Smooth muscle cell (in vitro differentiated cells): Measurements from ENCODE around the gene LRCOL1. TPM values are rescaled to one million over a fixed set of nuclear protein-coding genes. Genes with fewer than 3 reads are reported as not detected.

Source experiments
- DNase-seq: peaks from one replicate; lab custom pipeline; 2025; ENCODE audit not compliant: unreplicated experiment; lab: John Stamatoyannopoulos, UW
- H2AFZ ChIP-seq: fragments of 200-600 bp; sonication (generic); 2 replicates; pipeline ENCODE4 v1.6.0; 2016; ENCODE audit warnings: antibody characterized with exemption, low read depth, mild to moderate bottlenecking
- H3F3A ChIP-seq: fragments of 200-600 bp; sonication (generic); 2 replicates; pipeline ENCODE4 v1.6.0; 2017; ENCODE audit warnings: antibody characterized with exemption, low read depth
- H3K27ac ChIP-seq: fragments of 200-600 bp; sonication (generic); 2 replicates; pipeline ENCODE4 v1.5.1; 2016; ENCODE audit warnings: low read depth, mild to moderate bottlenecking
- H3K27me3 ChIP-seq: fragments of 200-600 bp; sonication (generic); 2 replicates; pipeline ENCODE4 v1.6.1; 2016; ENCODE audit warnings: low read depth, mild to moderate bottlenecking
- H3K36me3 ChIP-seq: fragments of 200-600 bp; sonication (generic); 2 replicates; pipeline ENCODE4 v1.5.1; 2016; ENCODE audit warnings: low read depth
- H3K4me1 ChIP-seq: fragments of 200-600 bp; sonication (generic); 2 replicates; pipeline ENCODE4 v1.5.1; 2016; ENCODE audit warnings: low read depth
- H3K4me2 ChIP-seq: fragments of 200-600 bp; sonication (generic); 2 replicates; pipeline ENCODE4 v1.6.0; 2016; ENCODE audit warnings: mild to moderate bottlenecking
- H3K4me3 ChIP-seq: fragments of 200-600 bp; sonication (generic); 2 replicates; pipeline ENCODE4 v1.5.1; 2016; ENCODE audit warnings: mild to moderate bottlenecking
- H3K79me2 ChIP-seq: fragments of 200-600 bp; sonication (generic); 2 replicates; pipeline ENCODE4 v1.6.0; 2016; ENCODE audit warnings: low read depth, mild to moderate bottlenecking
- H3K9ac ChIP-seq: fragments of 200-600 bp; sonication (generic); 2 replicates; pipeline ENCODE4 v1.6.0; 2016; ENCODE audit warnings: low read depth
- H3K9me3 ChIP-seq: fragments of 200-600 bp; sonication (generic); replicated peaks from 2 replicates; pipeline ENCODE4 v1.5.1; 2016; ENCODE audit warnings: low read depth
- H4K20me1 ChIP-seq: fragments of 200-600 bp; sonication (generic); 2 replicates; pipeline ENCODE4 v1.6.0; 2016; ENCODE audit warnings: low read depth
- WGBS: methylation state at CpG from one replicate; pipeline ENCODE4 v1.1.7; 2016; ENCODE audit warnings: low lambda C conversion rate; 5-methylcytosine and 5-hydroxymethylcytosine counted together
- polyA plus RNA-seq: library from polyadenylated mRNA; unstranded; fragments of >200 nt; fragmentation: Nextera tagmentation; extraction: Ambion mirVana; gene quantifications from 2 replicates; pipeline ENCODE4 v1.2.1, GENCODE V29; 2016
- total RNA-seq: library from RNA; depleted of rRNA; stranded (reverse); fragments of >200 nt; gene quantifications from 2 replicates; pipeline ENCODE4 v1.2.3, GENCODE V29; 2014
- TF ChIP-seq, protein P1 (sequence below): fragments of 200-600 bp; sonication (generic); IDR thresholded peaks from 2 replicates; pipeline ENCODE4 v1.5.1; 2017; ENCODE audit warnings: borderline replicate concordance, mild to moderate bottlenecking, antibody characterized with exemption; ENCODE audit not compliant: insufficient read depth, poor library complexity, severe bottlenecking

Gene LRCOL1
- total and polyA plus RNA-seq, 2 experiments from 2014 or later, result not detected

DNA sequence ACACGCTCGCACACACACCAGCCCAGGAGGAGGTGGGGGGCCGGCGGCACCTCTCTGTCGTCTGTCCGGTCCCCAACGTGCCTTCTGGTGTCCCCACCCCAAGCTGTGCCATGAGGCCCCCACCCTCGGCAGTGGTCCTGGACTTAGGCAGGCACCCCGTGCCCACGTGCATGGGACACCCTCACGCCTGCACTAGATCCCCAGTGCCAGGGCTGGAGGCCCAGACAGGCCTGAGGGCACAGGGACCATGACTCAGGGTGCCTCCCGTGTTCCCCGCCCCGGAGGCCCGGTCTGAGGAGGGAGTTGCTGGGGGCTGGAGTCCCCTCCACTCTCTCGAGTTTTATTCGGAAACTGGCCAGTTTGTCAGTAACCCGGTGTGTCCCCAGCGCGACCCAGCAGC is 38.8 kb downstream of the LRCOL1 start:
- H3K4me2 ChIP-seq, result no peak overlapping the region
- H3K27me3 ChIP-seq, result no peaks in the 10 kb centered on the region
- no peak overlapping the region for H3K4me3 ChIP-seq
- no peak overlapping the region for H2AFZ ChIP-seq
- H3K4me1 ChIP-seq, result no peaks in the 10 kb centered on the region
- no peaks in the 10 kb centered on the region for H3K79me2 ChIP-seq
- H3K36me3 ChIP-seq, result no peaks in the 10 kb centered on the region
- H3K9me3 ChIP-seq, result no peaks in the 10 kb centered on the region
- peaks cover 16% of the 10 kb centered on the region for H4K20me1 ChIP-seq
- no peak overlapping the region for H3K27ac ChIP-seq
- 91% methylated on average over 13 of the region's 20 CpGs for WGBS
- no peaks in the 10 kb centered on the region for H3F3A ChIP-seq
- no peak overlapping the region for H3K9ac ChIP-seq
- TF ChIP-seq, protein P1, sequence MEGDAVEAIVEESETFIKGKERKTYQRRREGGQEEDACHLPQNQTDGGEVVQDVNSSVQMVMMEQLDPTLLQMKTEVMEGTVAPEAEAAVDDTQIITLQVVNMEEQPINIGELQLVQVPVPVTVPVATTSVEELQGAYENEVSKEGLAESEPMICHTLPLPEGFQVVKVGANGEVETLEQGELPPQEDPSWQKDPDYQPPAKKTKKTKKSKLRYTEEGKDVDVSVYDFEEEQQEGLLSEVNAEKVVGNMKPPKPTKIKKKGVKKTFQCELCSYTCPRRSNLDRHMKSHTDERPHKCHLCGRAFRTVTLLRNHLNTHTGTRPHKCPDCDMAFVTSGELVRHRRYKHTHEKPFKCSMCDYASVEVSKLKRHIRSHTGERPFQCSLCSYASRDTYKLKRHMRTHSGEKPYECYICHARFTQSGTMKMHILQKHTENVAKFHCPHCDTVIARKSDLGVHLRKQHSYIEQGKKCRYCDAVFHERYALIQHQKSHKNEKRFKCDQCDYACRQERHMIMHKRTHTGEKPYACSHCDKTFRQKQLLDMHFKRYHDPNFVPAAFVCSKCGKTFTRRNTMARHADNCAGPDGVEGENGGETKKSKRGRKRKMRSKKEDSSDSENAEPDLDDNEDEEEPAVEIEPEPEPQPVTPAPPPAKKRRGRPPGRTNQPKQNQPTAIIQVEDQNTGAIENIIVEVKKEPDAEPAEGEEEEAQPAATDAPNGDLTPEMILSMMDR, result no peak
- no peak for DNase-seq

DNA sequence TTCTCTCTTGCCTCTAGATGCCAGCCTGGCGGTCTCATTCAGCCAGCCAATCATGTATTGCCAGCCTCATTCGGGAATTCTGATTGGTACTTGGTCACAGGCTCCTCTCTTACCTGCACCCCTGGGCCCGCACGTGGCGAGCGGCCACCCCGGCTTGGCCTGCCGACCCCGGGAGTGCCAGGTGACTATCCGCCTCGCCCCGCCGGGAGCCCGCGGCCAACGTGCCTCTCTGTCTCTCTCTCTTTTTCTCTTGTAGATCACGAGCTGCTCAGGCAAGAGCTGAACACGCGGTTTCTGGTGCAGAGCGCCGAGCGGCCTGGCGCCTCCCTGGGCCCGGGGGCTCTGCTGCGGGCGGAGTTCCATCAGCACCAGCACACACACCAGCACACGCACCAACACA is 39.3 kb downstream of the LRCOL1 start:
- WGBS, result 95% methylated on average over 27 of the region's 27 CpGs
- no peaks in the 10 kb centered on the region for H3K79me2 ChIP-seq
- H3K4me1 ChIP-seq, result no peaks in the 10 kb centered on the region
- TF ChIP-seq, protein P1, result no peak
- H3K9ac ChIP-seq, result no peak overlapping the region
- H3K9me3 ChIP-seq, result no peaks in the 10 kb centered on the region
- peaks cover 20% of the 10 kb centered on the region for H4K20me1 ChIP-seq
- H3K27ac ChIP-seq, result no peak overlapping the region
- no peaks in the 10 kb centered on the region for H3F3A ChIP-seq
- no peaks in the 10 kb centered on the region for H3K36me3 ChIP-seq
- H3K27me3 ChIP-seq, result no peaks in the 10 kb centered on the region
- H3K4me2 ChIP-seq, result no peak overlapping the region
- H3K4me3 ChIP-seq, result no peak overlapping the region
- no peak overlapping the region for H2AFZ ChIP-seq
- no peak for DNase-seq

DNA sequence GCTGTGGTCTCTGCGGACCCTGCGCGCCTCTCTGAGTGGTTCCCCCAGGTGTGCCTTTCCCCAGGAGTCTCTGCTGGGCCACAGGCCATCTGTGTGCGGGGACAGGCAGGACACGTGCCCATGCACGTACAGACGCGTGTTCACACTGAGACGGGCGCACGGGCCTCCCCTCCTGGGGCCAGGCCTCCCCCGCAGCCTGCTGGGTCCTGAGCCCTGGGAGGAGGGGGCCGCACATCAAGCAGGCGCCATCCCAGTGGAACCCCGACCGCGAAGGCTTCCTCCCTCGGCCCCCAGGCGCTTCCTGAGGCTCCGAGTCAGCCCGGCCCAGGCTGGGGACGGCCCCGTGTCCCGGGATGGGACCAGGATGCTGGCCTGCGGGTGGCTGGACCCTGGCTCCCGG is 39.7 kb downstream of the LRCOL1 start:
- H3K27me3 ChIP-seq, result no peaks in the 10 kb centered on the region
- peaks cover 24% of the 10 kb centered on the region for H4K20me1 ChIP-seq
- H3K9me3 ChIP-seq, result no peaks in the 10 kb centered on the region
- no peaks in the 10 kb centered on the region for H3K79me2 ChIP-seq
- H3F3A ChIP-seq, result no peaks in the 10 kb centered on the region
- no peaks in the 10 kb centered on the region for H3K36me3 ChIP-seq
- no peak overlapping the region for H3K27ac ChIP-seq
- DNase-seq, result no peak
- WGBS, result 97% methylated on average over 25 of the region's 26 CpGs
- H2AFZ ChIP-seq, result no peak overlapping the region
- no peak overlapping the region for H3K4me2 ChIP-seq
- TF ChIP-seq, protein P1, result no peak
- H3K4me3 ChIP-seq, result no peak overlapping the region
- H3K9ac ChIP-seq, result no peak overlapping the region
- H3K4me1 ChIP-seq, result no peaks in the 10 kb centered on the region

DNA sequence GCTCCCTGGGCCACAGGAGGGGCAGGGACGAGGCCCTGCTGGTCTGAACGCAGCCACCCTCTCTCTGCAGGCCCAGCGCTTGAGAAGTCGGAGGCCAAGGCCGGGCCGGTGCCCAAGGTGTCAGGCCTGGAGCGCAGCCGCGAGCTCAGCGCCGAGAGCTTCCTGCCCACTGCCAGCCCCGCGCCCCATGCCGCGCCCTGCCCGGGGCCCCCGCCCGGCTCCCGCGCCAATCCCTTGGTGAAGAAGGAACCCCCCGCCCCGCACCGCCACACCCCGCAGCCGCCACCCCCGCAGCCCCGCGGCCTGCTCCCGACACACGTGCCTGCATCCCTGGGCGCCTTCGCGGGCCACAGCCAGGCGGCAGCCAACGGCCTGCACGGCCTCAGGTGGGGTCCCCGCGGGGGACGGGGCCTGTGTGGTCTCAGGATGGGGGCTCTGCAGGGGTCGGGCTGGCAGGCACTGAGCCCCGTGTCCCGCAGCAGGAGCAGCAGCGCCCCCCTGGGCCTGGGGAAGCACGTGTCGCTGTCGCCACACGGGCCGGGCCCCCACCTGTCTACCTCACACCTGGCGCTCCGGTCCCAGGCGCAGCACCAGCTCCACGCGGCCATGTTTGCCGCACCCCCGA is 40.4 kb downstream of the LRCOL1 start:
- H3K79me2 ChIP-seq, result no peaks in the 10 kb centered on the region
- TF ChIP-seq, protein P1, result no peak
- H3K4me1 ChIP-seq, result no peaks in the 10 kb centered on the region
- no peak overlapping the region for H2AFZ ChIP-seq
- H3K4me2 ChIP-seq, result no peak overlapping the region
- H3K9ac ChIP-seq, result no peak overlapping the region
- no peak overlapping the region for H3K4me3 ChIP-seq
- no peak for DNase-seq
- H4K20me1 ChIP-seq, result peaks cover 31% of the 10 kb centered on the region
- no peak overlapping the region for H3K27ac ChIP-seq
- no peaks in the 10 kb centered on the region for H3K36me3 ChIP-seq
- H3F3A ChIP-seq, result no peaks in the 10 kb centered on the region
- 97% methylated on average over 34 of the region's 55 CpGs for WGBS
- H3K27me3 ChIP-seq, result no peaks in the 10 kb centered on the region
- H3K9me3 ChIP-seq, result no peaks in the 10 kb centered on the region
